Adipose tissue (tissue), 3 donors: Measurements from ENCODE around the gene BRD1. TPM values are rescaled to one million over a fixed set of nuclear protein-coding genes. Genes with fewer than 3 reads are reported as not detected.
"Not testable (repeated sequence)": the region's sequence is repeated elsewhere in the genome, so short reads cannot be mapped to it uniquely, and the experiment has no call there.

Source experiments
- H3K27ac ChIP-seq: one replicate; pipeline ENCODE4 v1.5.1; 2013; ENCODE audit warnings: low read depth, low read length
- WGBS, 3 donors: extraction: QIAGEN DNeasy Blood & Tissue Kit; methylation state at CpG; one replicate each; pipeline ENCODE4 v1.1.7; 2013; 5-methylcytosine and 5-hydroxymethylcytosine counted together
- polyA plus RNA-seq, 3 donors: library from polyadenylated mRNA; stranded (reverse); fragments of 200-250 nt; gene quantifications; one replicate each; pipeline ENCODE4 v1.2.3, GENCODE V29; 2013
- donor health status: healthy with polysubstance abuse.
- donor health status: Bipolar disorder and iron deficiency.
- donor health status: healthy.

BRD1 gene
- polyA plus RNA-seq, 3 donors = 10.5 to 18.6 (median 16.2) TPM

- 81 to 85% (median 84%) methylated on average over 16 of the region's 16 CpGs for WGBS, 3 donors
- no peak overlapping the region for H3K27ac ChIP-seq
Observed at GRCh38 chr22:49790912-49791311, 36.8 kb downstream of the BRD1 start.

DNA sequence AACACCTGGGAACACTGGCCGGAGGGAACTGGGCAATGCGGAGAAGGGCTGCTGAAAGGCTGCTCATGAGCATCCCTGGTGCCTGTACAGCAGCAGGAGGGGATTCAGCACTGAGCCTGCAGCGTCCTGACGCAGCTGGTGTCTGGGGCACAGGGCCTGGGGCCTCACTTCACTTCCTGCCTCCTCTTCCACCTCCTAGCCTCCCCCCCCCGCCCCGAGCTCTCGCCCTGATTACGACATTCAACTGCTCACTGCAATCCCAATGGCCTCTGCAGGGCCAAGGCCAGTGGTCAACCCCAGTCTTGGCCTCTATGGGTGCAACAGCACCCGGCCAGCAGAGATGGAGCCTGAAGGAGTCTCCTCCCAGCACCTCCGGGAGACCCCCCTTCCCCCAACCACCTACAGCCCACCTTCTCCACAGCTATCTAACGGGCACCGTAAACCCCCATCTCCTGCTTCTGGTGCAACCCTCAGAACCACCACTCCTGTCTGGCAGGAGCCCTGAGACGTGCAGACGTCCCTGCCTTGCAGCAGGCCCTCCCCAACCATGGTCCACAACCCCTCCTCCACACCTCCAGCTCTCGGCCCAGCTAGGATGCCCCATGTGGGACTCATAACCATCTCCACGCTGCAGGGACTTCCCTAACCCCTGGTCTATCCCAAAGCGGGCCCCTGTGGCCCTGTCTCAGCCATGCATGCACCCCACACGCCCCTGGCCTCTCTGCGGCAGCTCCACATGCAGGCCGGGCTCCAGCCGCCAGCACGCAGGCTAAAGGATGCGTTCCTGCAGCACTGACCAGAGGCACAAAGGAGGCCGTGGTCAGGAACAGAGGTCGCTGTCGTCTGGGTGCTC lies 38.2 kb downstream of the BRD1 start:
- WGBS, 3 donors = 46 to 75% (median 46%) methylated on average over 25 to 26 of the region's 26 CpGs
- H3K27ac ChIP-seq = no peak overlapping the region

GRCh38 chr22:49788504-49788903 lies 39.2 kb downstream of the BRD1 start:
- no peak overlapping the region for H3K27ac ChIP-seq
- WGBS, 3 donors = 0 to 44% (median 13%) methylated on average over 11 of the region's 11 CpGs

GRCh38 chr22:49787861-49788260 lies 39.8 kb downstream of the BRD1 start:
- WGBS, 3 donors = 86 to 88% (median 87%) methylated on average over 10 of the region's 10 CpGs
- no peak overlapping the region for H3K27ac ChIP-seq

- WGBS, 3 donors = 88 to 94% (median 89%) methylated on average over 35 of the region's 35 CpGs
- no peak overlapping the region for H3K27ac ChIP-seq
Observed at GRCh38 chr22:49786976-49787706, 40.5 kb downstream of the BRD1 start.

GRCh38 chr22:49785841-49786471 lies 41.7 kb downstream of the BRD1 start:
- 74 to 81% (median 75%) methylated on average over 19 of the region's 19 CpGs for WGBS, 3 donors
- no peak overlapping the region for H3K27ac ChIP-seq

DNA sequence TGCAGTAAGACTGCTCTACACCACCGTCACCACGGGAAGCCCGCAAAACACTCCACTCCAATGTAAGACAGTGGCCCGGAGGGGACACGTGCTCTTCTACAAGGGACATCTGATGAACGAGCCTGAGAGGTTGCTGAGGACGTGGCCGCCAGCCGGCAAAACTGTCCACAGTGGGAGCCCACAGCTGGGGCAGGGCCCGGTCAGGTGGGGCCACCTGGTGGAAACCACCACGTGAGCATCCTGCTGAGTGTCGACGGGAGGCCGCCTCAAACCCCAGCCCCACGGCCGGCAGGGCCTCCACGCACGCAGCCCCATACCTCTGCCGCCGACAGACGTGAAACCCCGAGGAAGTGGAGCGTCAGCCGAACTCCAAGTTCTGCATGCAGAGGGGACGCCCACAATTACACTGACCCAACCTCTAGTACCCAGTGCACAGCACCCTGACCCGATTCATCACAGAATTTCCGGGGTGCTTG lies 42.6 kb downstream of the BRD1 start:
- no peak overlapping the region for H3K27ac ChIP-seq
- WGBS, 3 donors = 89 to 94% (median 90%) methylated on average over 27 of the region's 27 CpGs

GRCh38 chr22:49784630-49784971 lies 43.1 kb downstream of the BRD1 start:
- WGBS, 3 donors = 83 to 95% (median 93%) methylated on average over 15 of the region's 15 CpGs
- no peak overlapping the region for H3K27ac ChIP-seq

- WGBS, 3 donors = 85 to 89% (median 86%) methylated on average over 47 of the region's 47 CpGs
- no peak overlapping the region for H3K27ac ChIP-seq
Observed at GRCh38 chr22:49783926-49784629, 43.6 kb downstream of the BRD1 start.

GRCh38 chr22:49783036-49783746 lies 44.5 kb downstream of the BRD1 start:
- WGBS, 3 donors = 91 to 93% (median 92%) methylated on average over 26 of the region's 29 CpGs

GRCh38 chr22:49781886-49782285 lies 45.8 kb downstream of the BRD1 start:
- not testable (repeated sequence) for H3K27ac ChIP-seq
- 92 to 96% (median 94%) methylated on average over 21 of the region's 21 CpGs for WGBS, 3 donors

More at GRCh38 chr22:49783036-49783746, 44.5 kb downstream of the BRD1 start:
- no peak overlapping the region for H3K27ac ChIP-seq

- 59 to 92% (median 89%) methylated on average over 12 to 16 of the region's 16 CpGs for WGBS, 3 donors
- no peak overlapping the region for H3K27ac ChIP-seq
Observed at GRCh38 chr22:49781289-49781782, 46.3 kb downstream of the BRD1 start.

- H3K27ac ChIP-seq = no peak overlapping the region
- WGBS, 3 donors = 83 to 86% (median 86%) methylated on average over 19 of the region's 19 CpGs
Observed at GRCh38 chr22:49780698-49781288, 46.9 kb downstream of the BRD1 start.

GRCh38 chr22:49779853-49780697 lies 47.6 kb downstream of the BRD1 start:
- WGBS, 3 donors = 77 to 85% (median 79%) methylated on average over 34 of the region's 34 CpGs
- H3K27ac ChIP-seq = no peak overlapping the region

GRCh38 chr22:49779211-49779610 lies 48.5 kb downstream of the BRD1 start:
- H3K27ac ChIP-seq = no peak overlapping the region
- 91 to 94% (median 91%) methylated on average over 13 of the region's 13 CpGs for WGBS, 3 donors

DNA sequence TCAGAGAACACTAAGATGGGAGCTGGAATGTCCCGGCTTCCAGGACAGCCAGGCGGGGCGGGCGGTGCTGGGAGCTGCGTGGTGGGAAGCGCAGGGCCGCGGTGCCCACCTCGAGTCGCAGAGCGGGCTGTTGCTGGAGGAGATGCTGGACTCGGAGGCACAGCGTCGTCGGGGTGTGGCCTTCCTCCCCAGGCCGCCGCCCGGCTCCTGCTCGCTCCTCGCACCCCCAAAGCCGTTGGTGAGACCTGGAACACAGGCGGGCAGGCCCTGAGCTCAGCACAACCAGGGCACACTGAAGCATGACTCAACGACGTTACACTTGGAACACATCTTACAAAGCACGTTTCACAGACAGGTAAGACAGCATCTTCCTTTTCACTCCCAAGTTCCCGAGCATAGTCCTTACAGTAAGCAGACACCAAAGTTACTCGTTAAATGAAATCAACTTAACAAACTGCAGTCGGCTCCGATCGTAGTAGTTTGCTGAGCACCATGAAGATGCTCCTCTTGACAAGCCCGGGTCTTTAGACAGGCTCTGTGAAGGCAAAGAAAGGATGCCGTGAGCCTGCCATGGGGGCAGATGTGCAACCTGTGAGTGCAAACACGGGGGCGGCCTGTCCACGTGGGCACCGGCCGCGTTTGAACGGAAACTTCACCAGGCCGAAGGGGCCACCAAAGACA lies 50.0 kb downstream of the BRD1 start:
- H3K27ac ChIP-seq = no peak overlapping the region
- WGBS, 3 donors = 87 to 92% (median 92%) methylated on average over 38 to 40 of the region's 40 CpGs
